HEK293T (cell line): ENCODE results near the gene CYP39A1.

Experiments used
- ARNT ChIP-seq: fragments of 450-650 bp; IDR thresholded peaks from 2 replicates; pipeline ENCODE4 v1.6.1; 2017; ENCODE audit warnings: mild to moderate bottlenecking
- BHLHE40 ChIP-seq: fragments of 450-650 bp; IDR thresholded peaks from 2 replicates; pipeline ENCODE4 v1.6.1; 2016; ENCODE audit warnings: mild to moderate bottlenecking, moderate library complexity, borderline replicate concordance
- CTBP1 ChIP-seq: fragments of 450-650 bp; IDR thresholded peaks from 2 replicates; pipeline ENCODE4 v1.6.1; 2016; ENCODE audit warnings: borderline replicate concordance
- FOXA1 ChIP-seq: fragments of 450-650 bp; IDR thresholded peaks from 2 replicates; pipeline ENCODE4 v1.6.1; 2016; ENCODE audit warnings: mild to moderate bottlenecking
- FOXK2 ChIP-seq: fragments of 450-650 bp; IDR thresholded peaks from 2 replicates; pipeline ENCODE4 v1.6.1; 2016; ENCODE audit warnings: mild to moderate bottlenecking
- FOXM1 ChIP-seq: fragments of 450-650 bp; IDR thresholded peaks from 2 replicates; pipeline ENCODE4 v1.6.1; 2017; ENCODE audit warnings: mild to moderate bottlenecking, borderline replicate concordance
- HDGF ChIP-seq: fragments of 450-650 bp; IDR thresholded peaks from 2 replicates; pipeline ENCODE4 v1.6.1; 2017; ENCODE audit warnings: antibody characterized with exemption, borderline replicate concordance
- NFRKB ChIP-seq: fragments of 450-650 bp; IDR thresholded peaks from 2 replicates; pipeline ENCODE4 v1.6.1; 2016; ENCODE audit warnings: mild to moderate bottlenecking, moderate library complexity
- PKNOX1 ChIP-seq: fragments of 450-650 bp; IDR thresholded peaks from 2 replicates; pipeline ENCODE4 v1.6.1; 2016
- SP1 ChIP-seq: fragments of 450-650 bp; IDR thresholded peaks from 2 replicates; pipeline ENCODE4 v1.6.1; 2017
- SUZ12 ChIP-seq: fragments of 450-650 bp; IDR thresholded peaks from 2 replicates; pipeline ENCODE4 v1.6.1; 2016; ENCODE audit warnings: mild to moderate bottlenecking
- TARDBP ChIP-seq: fragments of 450-650 bp; IDR thresholded peaks from 2 replicates; pipeline ENCODE4 v1.6.1; 2016
- ZNF384 ChIP-seq: fragments of 450-650 bp; IDR thresholded peaks from 2 replicates; pipeline ENCODE4 v1.6.1; 2016

DNA sequence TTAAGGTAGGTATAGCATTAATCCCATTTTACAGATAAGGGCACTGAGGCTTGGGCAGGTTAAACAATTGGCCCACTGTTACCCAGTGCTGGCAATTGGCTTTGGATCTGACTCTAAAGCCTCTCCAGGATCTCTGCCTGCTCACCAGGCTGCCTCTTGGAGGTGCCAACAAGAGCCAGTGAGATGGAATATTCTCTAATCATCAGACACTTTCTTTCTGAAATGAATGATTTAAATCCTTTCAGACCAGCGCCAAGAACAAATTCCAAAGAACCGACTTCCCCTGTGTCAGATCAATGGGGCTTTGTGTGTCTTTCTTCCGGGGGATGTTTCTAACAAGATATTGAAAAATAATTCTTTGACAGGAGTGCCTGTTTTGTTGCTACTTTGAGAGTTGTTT lies 23.6 kb downstream of the CYP39A1 start:
- TF ChIP-seq HDGF (no peak), TARDBP (no peak), SUZ12 (no peak), FOXM1 (no peak), BHLHE40 (no peak), CTBP1 (no peak), FOXK2 (no peak), SP1 (no peak), PKNOX1 (no peak), ZNF384 (no peak), FOXA1 (no peak), ARNT (no peak), NFRKB (no peak)
